HG03135 (cell line): ENCODE measurements around the gene MRPL28.
"Not testable (repeated sequence)": the region's sequence is repeated elsewhere in the genome, so short reads cannot be mapped to it uniquely, and the experiment has no call there.

Source experiments
- ATAC-seq: cut with Tn5 transposase; IDR thresholded peaks from one replicate; pipeline ENCODE4 v1.9.1; 2021; ENCODE audit warnings: mild to moderate bottlenecking, moderate library complexity; ENCODE audit not compliant: unreplicated experiment

The MRPL28 gene

GRCh38 chr16:370443-370842 is at the start of gene MRPL28:
Gene MRPL28, minus strand, starts transcription at chr16:370538. Its CDS starts 320 bp downstream, at chr16:370218.
- ATAC-seq, result peak; percentile 76

DNA sequence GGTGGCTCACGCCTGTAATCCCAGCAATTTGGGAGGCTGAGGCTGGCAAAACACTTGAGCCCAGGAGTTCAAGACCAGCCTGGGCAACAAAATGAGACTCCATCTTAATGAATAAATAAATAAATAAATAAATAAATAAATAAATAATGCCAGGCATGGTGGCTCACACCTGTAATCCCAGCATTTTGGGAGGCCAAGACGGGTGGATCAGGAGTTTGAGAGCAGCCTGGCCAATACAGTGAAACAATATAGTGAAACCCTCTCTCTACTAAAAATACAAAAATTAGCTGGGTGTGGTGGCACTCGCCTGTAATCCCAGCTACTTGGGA is 44.8 kb upstream of the MRPL28 start:
- ATAC-seq, result not testable (repeated sequence)

DNA sequence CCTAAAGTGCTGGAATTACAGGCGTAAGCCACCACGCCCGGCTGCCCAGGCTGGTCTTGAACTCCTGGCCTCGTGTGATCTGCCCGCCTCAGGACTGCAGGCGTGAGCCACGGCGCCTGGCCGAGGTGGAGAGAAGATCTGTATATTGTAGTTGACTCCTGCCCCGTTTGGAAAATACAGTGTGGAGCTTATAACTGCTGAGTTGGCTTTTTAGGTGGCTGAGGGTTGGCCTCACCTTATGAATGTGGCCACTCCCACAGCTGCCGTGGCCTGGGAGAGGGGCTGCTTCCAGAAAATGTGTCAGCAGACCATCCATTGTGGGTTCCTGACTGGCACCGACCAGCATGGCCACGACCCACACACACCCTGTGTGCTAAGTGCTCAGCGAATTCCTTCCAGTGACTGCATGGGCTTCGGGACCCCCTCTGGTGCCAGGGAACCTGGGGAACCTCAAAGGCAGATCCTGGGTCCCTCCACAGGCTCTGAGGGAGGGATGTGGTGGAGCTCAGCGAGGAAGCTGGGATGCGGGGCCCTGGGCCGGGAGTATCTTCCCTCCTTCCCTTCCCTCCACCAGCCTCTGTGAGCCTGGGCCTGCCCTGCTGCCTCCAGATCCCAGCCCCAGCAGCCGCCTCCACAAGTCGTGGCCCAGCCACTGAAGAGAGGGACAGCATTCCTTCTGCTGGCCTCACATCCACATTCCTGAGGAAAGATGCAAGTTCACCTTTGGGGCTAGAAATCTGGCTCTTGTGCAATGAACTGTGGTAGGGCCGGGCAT is 44.2 kb upstream of the MRPL28 start:
- no peak for ATAC-seq

DNA sequence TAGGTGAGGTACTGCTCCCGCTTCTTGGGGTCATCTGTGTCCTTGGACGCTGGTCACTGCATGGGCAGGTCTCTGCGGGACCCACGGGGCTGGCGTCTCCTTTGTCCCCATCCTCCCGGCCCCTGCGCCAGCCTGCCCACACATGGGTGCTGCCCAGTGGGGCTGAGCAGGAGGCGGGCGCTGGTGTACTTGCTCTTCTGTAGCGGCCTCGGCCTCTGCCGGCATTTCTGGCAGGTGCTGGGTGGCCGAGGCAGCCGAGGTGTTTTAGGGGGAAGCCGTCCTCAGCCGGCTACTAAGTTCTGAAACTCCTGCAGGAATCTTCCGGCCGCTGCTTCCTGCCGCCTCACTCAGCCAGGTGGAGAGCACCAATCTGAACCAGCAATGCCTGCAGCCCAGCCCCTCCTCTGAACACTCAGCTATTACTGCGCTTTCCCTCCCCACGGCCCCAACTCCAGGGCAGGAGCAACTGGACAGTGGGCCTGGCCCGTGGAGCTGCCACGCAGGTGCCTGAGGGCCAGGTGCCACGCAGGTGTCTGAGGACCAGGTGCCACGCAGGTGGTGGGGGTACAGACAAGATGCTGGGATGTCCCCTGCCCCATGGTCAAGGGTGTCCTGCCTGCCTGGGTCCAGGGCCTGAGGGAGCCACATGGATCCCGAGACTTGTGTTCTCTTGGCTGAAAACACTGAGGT is 41.4 kb upstream of the MRPL28 start:
- no peak for ATAC-seq

- no peak for ATAC-seq
Measured at GRCh38 chr16:410516-411178, 40.3 kb upstream of the MRPL28 start.

GRCh38 chr16:407253-407652 is 36.9 kb upstream of the MRPL28 start:
- no peak for ATAC-seq

GRCh38 chr16:405548-406506 is 35.5 kb upstream of the MRPL28 start:
- ATAC-seq, result no peak

DNA sequence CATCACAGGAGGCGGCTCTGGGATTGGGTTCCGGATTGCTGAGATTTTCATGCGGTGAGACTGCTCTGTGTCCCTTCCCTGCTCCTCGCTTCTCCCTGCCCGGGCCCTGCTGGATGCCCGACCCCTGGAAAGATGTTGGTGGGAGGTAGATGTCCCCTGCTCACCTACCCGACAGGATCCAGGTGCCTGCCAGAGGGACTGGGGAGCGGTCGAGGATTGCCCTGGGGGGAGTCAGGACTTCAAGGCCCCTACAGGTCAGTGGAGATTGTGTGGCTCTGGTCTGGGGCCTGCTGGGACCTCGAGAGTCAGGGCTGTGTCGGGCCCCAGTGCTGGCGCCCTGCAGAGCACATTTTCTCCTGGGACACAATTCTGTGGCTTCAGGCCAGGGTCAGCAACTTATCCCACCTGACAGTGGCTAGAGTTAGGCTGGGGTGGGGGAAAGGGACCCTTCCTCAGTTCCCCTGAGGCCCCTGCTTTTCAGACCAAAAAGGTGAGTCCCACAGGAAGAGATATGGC is 34.7 kb upstream of the MRPL28 start:
- no peak for ATAC-seq

DNA sequence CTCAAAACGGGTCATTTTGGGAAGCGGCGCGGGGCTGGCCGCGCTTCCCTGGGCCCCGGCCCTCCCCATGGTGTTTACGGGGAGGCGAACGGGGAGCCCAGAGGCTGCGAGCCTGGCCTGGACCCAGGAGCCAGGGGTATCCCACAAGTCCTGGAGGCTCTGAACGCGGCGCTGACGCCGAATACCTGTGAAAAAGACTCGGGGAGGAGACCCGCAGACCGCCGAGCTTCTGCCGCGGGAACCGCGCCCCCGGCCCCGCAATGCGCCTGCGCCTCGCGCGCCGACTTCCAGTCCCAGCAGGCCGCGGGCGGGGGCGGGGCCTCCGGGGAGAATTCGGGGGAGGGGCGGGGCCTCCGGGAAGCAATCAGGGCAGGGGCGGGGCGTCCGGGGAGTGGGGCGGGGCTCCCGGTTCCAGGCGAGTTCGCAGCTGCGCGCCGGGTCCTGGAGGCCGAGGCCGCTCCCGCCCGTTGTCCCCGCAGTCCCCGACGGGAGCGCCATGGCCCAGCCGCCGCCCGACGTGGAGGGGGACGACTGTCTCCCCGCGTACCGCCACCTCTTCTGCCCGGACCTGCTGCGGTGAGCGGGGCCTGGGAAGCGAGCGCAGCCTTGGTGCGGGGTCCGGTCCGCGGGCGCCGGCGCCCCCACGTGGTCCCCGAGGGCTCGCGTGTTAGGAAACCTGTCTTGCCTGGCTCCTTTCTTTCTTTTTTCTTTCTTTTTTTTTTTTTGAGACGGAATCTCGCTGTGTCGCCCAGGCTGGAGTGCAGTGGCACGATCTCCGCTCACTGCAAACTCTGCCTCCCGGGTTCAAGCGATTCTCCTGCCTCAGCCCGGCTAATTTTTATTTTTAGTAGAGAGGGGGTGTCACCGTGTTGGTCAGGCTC is 31.4 kb upstream of the MRPL28 start, which contains the start of gene DECR2:
Gene DECR2 (plus strand): TSS at position 418 of the 881 bp plus-strand sequence. CDS start 79 bp downstream, at position 497.
- peak; percentile 53 for ATAC-seq

- ATAC-seq, result no peak
Measured at GRCh38 chr16:400061-400591, 29.8 kb upstream of the MRPL28 start.

DNA sequence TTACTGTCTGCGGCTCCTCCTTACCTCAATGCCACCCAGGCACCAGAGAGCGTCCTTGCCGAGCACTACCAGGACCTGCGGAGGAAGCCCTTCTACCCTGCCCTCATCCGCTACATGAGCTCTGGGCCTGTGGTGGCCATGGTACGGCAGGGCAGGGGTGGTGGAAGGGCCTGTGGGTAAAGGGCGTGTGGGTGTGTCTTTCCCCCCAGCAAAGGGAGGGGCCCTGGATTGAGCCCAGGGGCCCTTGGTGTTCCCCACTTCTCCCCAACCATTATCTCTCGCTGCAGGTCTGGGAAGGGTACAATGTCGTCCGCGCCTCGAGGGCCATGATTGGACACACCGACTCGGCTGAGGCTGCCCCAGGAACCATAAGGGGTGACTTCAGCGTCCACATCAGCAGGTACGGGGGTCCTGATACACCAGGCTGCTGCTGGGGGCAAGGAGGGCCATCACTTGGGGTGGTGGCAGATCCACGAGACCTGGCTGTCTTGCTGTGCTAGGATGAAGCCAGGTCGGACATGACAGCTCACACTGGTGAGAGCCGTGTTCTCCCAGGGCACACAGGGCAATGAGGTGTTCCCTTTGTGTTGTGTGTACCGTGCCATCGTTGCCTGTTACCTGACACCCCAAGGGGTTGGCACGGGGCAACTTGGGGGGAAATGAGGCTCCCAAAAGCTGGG is 29.1 kb upstream of the MRPL28 start:
- ATAC-seq, result no peak

GRCh38 chr16:398561-399339 is 28.4 kb upstream of the MRPL28 start:
- ATAC-seq, result no peak

DNA sequence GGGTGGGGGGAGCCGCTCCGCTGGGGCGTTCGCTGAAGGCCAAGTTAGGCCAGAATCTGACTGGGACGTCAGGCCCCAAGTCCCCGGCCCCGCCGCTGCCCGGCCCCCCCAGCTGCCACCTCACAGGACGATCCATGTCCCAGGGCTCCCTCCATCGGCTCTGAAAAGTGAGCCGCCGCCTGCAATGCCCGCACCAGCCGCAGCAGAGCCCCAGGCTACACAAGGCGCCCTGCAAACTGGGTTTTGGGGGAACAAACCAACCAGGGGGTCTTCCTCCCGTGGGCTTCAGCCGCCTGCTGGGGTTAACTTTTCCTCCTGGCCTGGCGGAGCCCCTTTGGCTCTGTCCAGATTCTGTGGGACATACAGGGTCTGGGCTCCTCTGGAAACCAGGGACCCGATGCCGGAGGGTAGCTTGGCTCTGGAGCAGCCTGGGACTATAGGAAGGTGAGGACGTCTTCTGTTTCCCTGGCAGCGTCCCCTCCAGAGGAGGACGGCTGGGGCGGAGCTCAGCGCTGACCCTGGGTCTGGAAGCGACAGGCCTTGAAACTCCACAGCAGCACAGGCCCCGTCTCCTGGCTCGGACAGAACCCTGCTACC is 27.5 kb upstream of the MRPL28 start:
- ATAC-seq, result no peak

DNA sequence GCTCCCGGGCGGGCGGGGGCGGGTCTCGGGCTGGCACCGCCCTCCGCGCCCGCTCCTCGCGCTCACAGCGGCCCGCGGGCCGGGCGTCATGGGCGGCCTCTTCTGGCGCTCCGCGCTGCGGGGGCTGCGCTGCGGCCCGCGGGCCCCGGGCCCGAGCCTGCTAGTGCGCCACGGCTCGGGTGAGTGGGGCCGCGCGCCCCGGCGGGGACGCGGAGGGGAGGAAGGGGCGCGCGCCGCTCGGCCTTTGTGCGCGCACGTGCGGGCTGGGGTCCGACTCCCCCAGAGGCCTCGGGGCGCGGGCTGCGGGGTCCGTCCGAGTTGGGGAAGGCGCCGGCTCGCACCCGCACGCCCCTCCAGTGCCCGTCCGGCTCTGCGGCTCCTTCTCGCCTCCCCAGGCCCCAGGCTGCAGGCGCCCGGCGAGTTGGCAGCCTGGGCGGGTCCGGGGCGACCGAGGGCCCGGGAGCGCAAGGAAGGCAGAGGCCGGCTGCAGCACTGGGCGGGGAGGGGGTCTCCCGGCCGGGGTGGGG is 26.9 kb upstream of the MRPL28 start, which contains the start of gene NME4:
Gene NME4 (plus strand): TSS at position 65 of the 527 bp plus-strand sequence. CDS start 24 bp downstream, at position 89.
- no peak for ATAC-seq

DNA sequence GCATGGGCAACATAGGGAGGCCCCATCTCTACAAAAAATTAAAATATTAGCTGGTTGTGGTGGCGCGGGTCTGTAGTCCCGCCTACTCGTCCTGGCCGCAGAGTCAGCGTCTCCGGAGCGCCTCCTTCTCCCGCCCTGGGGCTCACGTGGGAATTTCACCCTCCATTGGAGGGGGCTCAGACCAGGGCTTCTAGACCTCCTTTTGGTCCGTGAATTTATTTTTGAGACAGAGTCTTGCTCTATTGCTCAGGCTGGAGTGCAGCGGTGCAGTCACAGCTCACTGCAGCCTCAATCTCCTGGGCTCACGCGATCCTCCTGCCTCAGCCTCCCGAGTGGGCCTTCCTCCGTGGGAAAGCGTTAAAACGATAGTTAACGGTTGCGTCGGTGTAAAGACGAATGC is 26.3 kb upstream of the MRPL28 start:
- no peak for ATAC-seq

GRCh38 chr16:396199-396598 is 25.9 kb upstream of the MRPL28 start:
- no peak for ATAC-seq

DNA sequence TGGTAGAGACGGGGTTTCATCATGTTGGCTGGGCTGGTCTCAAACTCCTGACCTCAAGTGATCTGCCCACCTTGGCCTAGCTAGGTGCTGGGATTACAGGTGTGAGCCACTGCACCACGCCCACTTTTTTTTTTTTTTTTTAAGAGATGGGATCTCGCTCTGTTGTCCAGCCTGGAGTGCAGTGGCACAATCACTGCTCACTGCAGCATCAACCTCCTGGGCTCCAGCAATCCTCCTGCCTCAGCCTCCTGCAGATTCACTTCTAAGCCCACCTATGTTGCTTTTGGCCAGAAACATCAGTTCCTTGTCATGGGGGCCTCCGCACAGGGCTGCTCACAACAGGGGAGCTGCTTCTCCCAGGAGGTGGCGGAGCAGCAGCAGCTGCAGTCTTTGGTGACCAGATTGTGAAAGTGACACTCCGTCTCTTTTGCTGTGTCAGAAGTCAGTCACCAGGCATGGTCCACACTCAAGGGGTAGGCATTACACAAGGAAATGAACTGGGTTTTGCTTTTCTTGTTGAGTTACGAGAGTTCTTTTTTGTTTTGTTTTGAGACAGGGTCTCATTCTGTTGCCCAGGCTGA is 22.2 kb upstream of the MRPL28 start:
- ATAC-seq, result no peak
